GM15510 (cell line): ENCODE data around the gene IL36A.

Source experiments
- POLR2A ChIP-seq: IDR thresholded peaks from 3 replicates; pipeline ENCODE4 v1.6.1; 2011; ENCODE audit warnings: borderline replicate concordance; ENCODE audit not compliant: insufficient read length; ENCODE audit errors: extremely low read depth

Gene IL36A

GRCh38 chr2:113005030-113005509 lies at the start of gene IL36A:
Gene IL36A, plus strand, starts transcription at chr2:113005459. Its CDS starts 413 bp downstream, at chr2:113005872.
- no peak for TF ChIP-seq POLR2A

DNA sequence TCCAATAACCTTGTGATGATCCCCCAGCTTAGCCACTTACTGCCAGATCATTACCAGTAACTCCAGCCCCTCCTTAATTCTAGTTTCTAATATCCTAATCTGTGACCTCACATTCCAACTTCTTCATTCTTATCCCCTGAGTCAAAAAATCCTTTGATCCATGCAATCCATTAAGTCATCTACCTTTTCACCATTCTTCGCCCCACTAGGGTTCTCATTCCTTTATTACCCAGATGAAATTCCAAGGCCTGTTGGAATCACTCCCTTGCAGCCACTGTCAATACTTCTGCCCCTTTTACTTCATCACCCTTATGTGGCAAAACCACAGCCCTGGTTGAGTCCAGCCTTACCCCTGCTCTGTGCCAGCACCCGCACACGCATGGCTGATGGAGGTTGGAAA lies 47.7 kb upstream of the IL36A start:
- TF ChIP-seq POLR2A = no peak

DNA sequence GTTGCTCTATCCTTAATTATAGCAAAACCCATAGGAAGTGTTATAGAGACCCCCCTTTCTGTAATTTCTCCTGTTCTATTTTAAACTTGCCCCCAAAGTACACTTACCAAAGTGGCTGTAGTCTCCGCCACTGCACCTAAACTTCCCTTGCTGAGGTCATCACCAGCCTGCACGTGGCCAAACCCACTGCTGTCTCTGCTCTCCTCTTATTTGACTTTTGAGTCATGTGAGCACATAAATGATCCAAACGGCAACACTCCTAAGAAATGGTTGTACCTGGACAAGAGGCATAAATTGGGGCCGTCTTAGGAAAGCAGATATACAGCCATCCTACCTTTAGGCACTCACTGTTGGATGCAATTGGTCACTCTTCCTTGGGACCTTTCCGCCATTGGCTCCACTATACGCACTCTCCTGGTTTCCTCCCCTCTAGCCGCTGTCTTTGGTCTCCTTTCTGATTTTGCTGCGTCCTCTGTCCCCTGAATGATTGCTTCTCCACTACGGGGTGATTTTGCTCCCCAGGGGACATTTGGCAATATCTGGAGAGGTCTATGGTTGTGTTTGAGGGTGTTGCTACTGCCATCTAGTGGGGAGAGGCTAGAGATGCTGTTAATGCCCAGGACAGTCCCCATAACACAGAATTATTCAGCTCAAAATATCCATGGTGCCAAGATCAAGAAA lies 46.7 kb upstream of the IL36A start:
- TF ChIP-seq POLR2A = no peak

GRCh38 chr2:112959109-112959812 lies 46.0 kb upstream of the IL36A start:
- no peak for TF ChIP-seq POLR2A

DNA sequence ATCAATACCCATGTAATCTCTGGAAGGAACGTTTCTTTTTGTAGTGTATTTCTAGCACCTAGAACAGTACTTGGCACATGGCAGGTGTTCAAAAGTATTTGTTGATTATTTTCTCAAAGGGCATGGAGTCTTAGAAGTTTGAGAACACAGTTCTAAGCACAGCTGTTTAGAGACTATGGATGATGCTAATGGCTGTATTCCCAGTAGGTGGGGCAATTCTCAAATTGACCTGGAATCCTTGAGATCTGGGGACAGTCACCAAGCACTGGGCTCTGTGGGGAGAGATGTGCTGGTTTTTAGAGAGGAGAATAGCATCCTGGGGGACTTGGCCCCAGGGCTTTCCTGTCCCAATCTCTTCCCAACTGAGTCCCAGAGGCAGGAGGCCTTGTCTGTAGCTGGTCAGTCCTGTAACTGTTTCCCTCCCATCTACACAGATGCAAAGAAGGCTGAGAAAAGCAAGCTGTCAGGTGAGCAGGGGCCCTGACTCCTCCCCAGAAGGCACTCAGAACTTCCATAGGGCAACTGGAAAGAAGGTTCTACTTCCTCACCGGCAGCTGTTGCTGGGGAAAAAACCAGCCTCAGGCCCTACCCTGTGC lies 44.9 kb upstream of the IL36A start:
- no peak for TF ChIP-seq POLR2A

DNA sequence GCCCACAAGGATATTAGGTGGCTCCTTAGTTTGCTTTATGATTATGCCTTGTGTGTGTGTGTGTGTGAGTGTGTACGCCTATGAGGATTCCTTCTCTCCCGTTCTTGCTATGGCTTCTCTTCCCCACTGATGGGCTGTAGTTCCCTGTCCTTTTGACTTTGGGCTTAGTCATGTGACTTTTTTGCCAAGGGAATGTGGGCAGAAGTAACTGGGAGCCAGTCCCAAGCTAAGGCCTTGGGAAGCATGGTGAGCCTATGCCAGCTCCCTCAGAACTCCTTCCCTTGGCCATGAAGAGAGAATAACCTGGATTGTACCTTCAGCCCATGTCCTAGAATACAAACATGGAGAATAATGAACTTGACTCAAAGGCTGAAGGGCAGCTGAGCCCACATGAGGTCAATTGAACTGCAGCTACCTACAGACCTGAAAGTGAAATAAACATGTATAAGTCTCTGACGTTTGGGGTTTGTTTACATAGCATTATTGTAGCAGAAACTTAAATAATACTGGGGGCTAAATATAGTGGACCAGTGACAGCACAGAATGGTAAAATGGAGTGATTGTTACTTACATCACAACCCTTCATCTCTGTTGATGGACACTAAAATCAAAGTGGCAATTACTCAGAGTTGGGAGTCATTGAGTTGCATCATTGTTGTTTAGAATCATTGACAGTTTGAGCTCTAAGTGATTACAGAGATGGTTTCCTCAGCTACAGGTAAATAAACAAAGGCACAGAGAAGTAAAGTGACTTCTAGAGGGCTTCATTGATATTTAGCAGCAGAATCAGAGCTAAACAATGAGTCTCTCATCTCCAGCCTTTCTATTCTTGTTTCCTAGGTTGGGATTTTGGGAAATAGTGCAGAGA lies 42.7 kb upstream of the IL36A start:
- no peak for TF ChIP-seq POLR2A

DNA sequence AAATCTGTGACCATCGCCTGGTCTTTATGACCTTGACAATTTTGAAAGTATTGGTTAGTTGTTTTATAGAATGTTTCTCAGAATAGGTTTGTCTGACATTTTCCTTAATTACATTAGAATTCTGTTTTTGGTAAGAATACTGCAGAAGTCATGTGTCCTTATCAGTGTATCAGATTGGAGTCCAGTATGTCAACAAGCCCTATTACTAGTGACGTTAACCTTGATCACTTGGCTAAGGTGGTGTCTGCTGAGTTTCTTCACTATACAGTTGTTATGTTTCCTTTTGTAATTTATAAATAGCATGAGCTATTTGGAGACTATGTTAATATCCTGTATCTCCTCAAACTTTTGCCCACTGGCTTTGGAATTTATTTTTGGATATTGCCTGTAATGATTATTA lies 38.2 kb upstream of the IL36A start:
- TF ChIP-seq POLR2A = no peak

DNA sequence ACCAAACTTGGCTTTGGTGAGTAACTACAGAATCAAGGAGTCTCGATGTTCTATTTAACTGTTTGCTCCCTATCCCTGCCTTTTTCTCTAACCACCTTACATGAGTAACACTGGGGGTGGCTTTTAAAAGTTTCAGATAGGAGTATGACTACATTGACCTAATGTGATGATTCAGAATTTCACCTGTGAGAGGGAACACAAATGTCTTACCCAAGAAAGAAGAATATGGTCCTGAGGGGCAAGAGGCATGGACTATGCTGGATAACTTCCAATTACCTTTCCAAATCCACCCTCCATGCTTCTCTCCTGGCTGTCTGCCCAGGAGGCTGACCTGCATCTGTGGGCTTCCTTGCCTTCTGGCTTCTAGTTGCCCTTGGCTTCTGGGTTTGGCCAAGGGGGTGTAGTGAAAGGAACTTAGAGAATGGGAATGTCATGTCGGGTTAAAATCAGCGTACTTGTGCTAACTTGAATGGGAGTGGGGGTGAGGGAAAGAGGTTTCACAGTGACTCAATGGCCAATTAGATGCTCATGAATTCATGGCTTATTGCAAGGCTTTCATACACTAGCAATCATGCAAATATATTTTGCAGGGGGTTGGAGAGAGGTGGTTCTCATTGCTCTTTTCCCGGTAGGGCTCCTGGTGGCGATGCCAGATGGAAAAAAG lies 32.7 kb upstream of the IL36A start:
- no peak for TF ChIP-seq POLR2A

DNA sequence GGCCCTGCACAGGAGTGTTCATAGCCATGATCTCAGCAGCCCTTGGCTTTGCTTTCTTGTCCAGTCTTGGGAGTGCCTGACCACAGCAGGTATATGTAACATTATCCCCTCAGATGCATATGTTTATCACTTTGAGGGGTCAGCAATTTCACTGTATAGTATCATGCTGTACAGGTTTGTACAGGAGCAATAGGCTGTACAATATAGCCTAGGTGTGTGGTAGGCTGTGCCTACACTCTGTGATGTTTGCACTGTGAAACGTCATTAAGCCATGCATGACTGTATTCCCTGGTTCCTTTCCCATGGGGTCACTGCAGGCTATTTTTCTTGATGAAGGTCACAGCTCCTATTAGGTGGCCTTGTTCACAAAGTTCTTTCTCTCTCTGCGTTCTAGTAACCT lies 32.1 kb upstream of the IL36A start:
- TF ChIP-seq POLR2A = no peak

GRCh38 chr2:112977559-112978056 lies 27.7 kb upstream of the IL36A start, which contains the start of gene IL36G:
Gene IL36G, plus strand, starts transcription at chr2:112978006. Its CDS starts 633 bp downstream, at chr2:112978639.
- TF ChIP-seq POLR2A = no peak

- TF ChIP-seq POLR2A = no peak
Measured at GRCh38 chr2:112979731-112980130, 25.5 kb upstream of the IL36A start.

DNA sequence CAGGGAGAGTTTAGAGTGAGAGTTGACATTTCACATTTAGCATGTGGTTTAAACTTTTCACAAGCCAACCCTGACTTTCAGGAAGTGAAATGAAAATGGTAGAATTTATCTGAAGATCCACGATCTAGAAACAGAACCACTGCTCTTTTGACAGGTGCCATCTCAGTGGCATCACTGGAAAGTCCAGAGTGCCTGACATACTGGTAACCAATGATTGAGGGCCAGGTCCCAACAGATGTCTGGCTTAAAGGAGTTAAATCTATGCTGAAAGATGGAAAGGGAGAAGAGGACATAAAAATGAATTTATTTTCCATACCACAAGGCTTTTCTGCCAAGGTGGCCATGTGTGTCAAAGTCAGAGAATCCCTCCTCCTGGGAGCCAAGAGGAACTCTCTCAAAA lies 24.7 kb upstream of the IL36A start:
- no peak for TF ChIP-seq POLR2A

- TF ChIP-seq POLR2A = no peak
Measured at GRCh38 chr2:112985090-112985489, 20.2 kb upstream of the IL36A start.

GRCh38 chr2:112989611-112990010 lies 15.6 kb upstream of the IL36A start:
- no peak for TF ChIP-seq POLR2A
